GM12865 (cell line): ENCODE data around the gene PEF1.

Experiments
- DNase-seq: peaks from one replicate; pipeline ENCODE4 v3.0.0; 2010; ENCODE audit warnings: low read depth
- H3K4me3 ChIP-seq: 2 replicates; pipeline ENCODE4 v1.5.1; 2011; ENCODE audit warnings: mild to moderate bottlenecking, low read depth, low read length, control low read depth
- TF ChIP-seq, protein P1 (sequence below): IDR thresholded peaks from 2 replicates; pipeline ENCODE4 v1.5.1; 2011; ENCODE audit warnings: low read length, control low read depth, low read depth, inconsistent platforms; ENCODE audit not compliant: insufficient read depth; ENCODE audit errors: missing control alignments

PEF1 gene

GRCh38 chr1:31583995-31584868, 60.4 kb downstream of the PEF1 start:
- no peak for DNase-seq
- no peak overlapping the region for H3K4me3 ChIP-seq
- TF ChIP-seq, protein P1, sequence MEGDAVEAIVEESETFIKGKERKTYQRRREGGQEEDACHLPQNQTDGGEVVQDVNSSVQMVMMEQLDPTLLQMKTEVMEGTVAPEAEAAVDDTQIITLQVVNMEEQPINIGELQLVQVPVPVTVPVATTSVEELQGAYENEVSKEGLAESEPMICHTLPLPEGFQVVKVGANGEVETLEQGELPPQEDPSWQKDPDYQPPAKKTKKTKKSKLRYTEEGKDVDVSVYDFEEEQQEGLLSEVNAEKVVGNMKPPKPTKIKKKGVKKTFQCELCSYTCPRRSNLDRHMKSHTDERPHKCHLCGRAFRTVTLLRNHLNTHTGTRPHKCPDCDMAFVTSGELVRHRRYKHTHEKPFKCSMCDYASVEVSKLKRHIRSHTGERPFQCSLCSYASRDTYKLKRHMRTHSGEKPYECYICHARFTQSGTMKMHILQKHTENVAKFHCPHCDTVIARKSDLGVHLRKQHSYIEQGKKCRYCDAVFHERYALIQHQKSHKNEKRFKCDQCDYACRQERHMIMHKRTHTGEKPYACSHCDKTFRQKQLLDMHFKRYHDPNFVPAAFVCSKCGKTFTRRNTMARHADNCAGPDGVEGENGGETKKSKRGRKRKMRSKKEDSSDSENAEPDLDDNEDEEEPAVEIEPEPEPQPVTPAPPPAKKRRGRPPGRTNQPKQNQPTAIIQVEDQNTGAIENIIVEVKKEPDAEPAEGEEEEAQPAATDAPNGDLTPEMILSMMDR: no peak

GRCh38 chr1:31583082-31583994, 61.3 kb downstream of the PEF1 start:
- no peak for DNase-seq
- H3K4me3 ChIP-seq: no peak overlapping the region
- TF ChIP-seq, protein P1: no peak

DNA sequence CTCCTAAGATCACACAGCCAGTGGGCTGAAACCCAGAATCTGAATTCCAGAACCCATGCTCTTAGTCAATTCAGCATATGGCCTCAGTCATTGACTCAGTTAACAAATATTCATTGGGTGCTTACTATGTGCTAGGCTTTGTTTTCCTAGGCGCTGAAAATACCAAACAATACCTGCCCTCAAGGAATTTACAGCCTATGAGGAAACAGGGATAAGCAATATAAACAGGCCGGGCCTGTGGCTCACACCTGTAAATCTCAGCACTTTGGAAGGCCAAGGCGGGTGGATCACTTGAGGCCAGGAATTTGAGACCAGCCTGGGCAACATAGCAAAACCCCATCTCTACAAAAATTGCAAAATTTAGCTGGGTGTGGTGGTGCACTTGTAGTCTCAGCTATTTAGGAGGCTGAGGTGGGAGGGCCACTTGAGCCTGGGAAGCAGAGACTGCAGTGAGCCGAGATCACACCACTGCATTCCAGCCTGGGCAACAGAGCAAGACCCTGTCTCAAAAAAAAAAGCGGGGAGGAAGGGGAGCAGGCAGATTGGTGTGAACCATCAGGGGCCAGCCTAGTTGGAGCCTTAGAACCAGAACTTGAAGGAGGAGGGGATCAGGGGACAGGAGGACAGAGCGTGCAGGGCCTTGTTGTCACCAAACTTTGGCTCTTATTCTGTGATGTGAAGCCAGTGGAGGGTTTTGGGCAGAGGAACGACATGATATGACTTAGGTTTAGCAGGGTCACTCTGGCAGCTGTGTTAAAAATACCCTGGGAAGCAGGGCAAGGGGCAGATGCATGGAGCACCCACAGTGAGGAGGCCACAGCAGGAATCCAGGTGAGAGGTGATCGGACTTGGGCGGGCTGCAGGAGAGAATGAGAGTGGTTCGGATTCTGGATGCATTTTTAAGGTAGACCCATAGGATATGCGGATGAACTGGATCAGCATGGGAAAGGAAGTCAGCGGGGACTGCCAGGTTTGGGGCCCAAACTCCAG, 62.6 kb downstream of the PEF1 start:
- TF ChIP-seq, protein P1: no peak
- H3K4me3 ChIP-seq: no peak overlapping the region
- DNase-seq: no peak

GRCh38 chr1:31580891-31581603, 63.6 kb downstream of the PEF1 start:
- DNase-seq: no peak

DNA sequence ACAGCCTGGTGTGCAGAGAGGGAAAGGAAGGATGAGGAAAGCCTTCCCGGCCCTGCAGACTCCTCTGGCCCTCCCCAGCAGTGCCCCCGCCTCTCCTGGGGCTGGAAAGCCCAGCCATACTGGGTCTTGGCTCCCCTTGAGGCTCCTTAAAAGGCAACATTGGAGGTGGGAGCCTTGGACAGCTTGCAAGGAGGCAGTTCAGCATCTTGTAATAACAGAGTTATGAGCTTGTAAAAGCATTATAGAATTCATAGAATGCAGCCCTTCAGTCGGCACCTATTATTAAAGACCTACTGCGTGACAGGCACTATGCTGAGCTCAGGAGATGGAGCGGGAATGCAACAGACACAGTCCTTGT, 64.2 kb downstream of the PEF1 start:
- TF ChIP-seq, protein P1: no peak

More at GRCh38 chr1:31580891-31581603, 63.6 kb downstream of the PEF1 start:
- H3K4me3 ChIP-seq: no peak overlapping the region
- TF ChIP-seq, protein P1: no peak

More for the DNA sequence above, 64.2 kb downstream of the PEF1 start:
- H3K4me3 ChIP-seq: no peak overlapping the region
- no peak for DNase-seq
